Measurements from ENCODE around the gene MAD1L1. TPM values are rescaled to one million over a fixed set of nuclear protein-coding genes. Genes with fewer than 3 reads are reported as not detected.
A peak's percentile ranks its signal among the peaks of the same experiment; 100 is the strongest.

MAD1L1 gene
- total and polyA plus RNA-seq, 2 donors (not counting 3 experiments of a cell fraction or from before 2014, with no cell fraction given) = 34.1 to 42.3 TPM

GRCh38 chr7:1951159-1951536 is 281.6 kb downstream of the MAD1L1 start:
- FAIRE-seq (no peak), DNase-seq (ENCODE audit: low read depth, low spot score) (peak; percentile 8)
- no peaks in the 10 kb centered on the region for H4K20me1 ChIP-seq (replicated peaks; ENCODE audit: control insufficient read depth, extremely low read depth, insufficient read depth, low read length)
- no peak overlapping the region for H2AFZ ChIP-seq (ENCODE audit: low read depth, low read length)
- no peaks in the 10 kb centered on the region for H3K4me1 ChIP-seq (ENCODE audit: control insufficient read depth, extremely low read depth, insufficient read depth, low read length)
- H3K79me2 ChIP-seq (ENCODE audit: control insufficient read depth, insufficient read depth, low read length) = no peaks in the 10 kb centered on the region
- dilution Hi-C loops (cut with MboI; ENCODE audit: extremely low pct_ligation_motif_present, low sequenced_read_pairs) = no loop called here
- H3K36me3 ChIP-seq (ENCODE audit: control insufficient read depth in 2 of 2, extremely low read depth in 1 of 2, insufficient read depth in 2 of 2, low read length in 2 of 2) = no peaks in the 10 kb centered on the region
- no peaks in the 10 kb centered on the region for H3K9me3 ChIP-seq (replicated peaks; ENCODE audit: control insufficient read depth, insufficient read depth, low read length)
- ChIA-PET POLR2A (no interaction called here), CTCF (interaction anchor here (1.2 kb wide), 1 partner anchor 14 kb away, joined by 5 read pairs; no protein-coding TSS in a partner anchor)
- intact Hi-C loops (cut with micrococcal nuclease) = no loop called here
- H3K4me3 ChIP-seq (replicated peaks in 1 of 3; ENCODE audit: insufficient read depth in 1 of 3, low read depth in 1 of 3, low read length in 3 of 3) = no peak overlapping the region
- H3K27me3 ChIP-seq (ENCODE audit: control insufficient read depth in 2 of 2, insufficient read depth in 2 of 2, low read length in 2 of 2) = no peaks in the 10 kb centered on the region
- H3K9ac ChIP-seq (replicated peaks; ENCODE audit: extremely low read depth, insufficient read depth, low read length) = no peak overlapping the region
- no peak overlapping the region for H3K27ac ChIP-seq (ENCODE audit: insufficient read depth, low read depth, low read length)
- BruUV-seq (replicated peaks) = no TSS peak
- TF ChIP-seq FOS (IDR thresholded peaks at IDR 0.05; ENCODE audit: borderline replicate concordance, insufficient read depth, low read length) = no peak
- H3K4me2 ChIP-seq (ENCODE audit: insufficient read depth, low read length) = no peak overlapping the region
- no peaks in the 10 kb centered on the region for H3K9me1 ChIP-seq (replicated peaks; ENCODE audit: control insufficient read depth, extremely low read depth, insufficient read depth, low read length)

DNA sequence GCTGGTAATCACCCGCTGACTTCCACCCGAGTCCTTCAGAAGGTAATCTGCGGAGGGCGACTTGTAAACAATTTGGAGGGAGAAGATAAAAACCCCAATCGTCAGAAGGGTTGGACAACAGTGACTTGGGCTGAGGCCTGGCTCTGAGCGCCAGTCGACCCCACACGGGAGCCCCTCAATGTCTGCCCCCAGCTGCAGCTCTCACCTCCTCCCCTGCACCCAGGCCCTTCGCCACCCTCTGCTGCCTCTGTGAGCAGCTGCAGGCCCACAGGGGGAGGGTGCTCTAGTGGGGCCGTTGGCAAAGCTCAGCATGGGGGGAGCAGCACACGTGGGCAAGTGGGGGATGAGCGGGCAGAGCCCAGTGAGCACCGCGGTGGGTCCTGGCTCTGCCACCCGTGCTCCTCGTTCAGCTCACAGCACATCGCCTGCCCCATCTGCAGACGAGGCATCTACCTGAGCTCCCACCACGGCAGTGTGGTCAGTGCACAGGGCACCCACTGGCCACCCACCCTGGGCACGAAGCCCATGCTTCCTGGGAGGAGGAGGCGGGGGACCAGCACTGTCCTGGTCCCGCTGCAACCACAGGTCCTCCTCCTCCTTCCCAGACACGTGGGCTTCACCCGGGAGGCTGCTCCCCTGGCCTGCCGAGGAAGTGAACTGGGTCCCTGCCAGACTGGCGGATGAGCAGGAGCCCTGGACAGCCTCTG is 282.1 kb downstream of the MAD1L1 start:
- POLR2A ChIA-PET = no interaction called here
- intact Hi-C loops (cut with micrococcal nuclease) (no loop called here), dilution Hi-C loops (cut with MboI; ENCODE audit: extremely low pct_ligation_motif_present, low sequenced_read_pairs) (no loop called here)
- Histone ChIP-seq H3K9me1 (replicated peaks; ENCODE audit: control insufficient read depth, extremely low read depth, insufficient read depth, low read length) (no peaks in the 10 kb centered on the region), H3K4me3 (replicated peaks in 1 of 3; ENCODE audit: insufficient read depth in 1 of 3, low read depth in 1 of 3, low read length in 3 of 3) (no peak overlapping the region), H2AFZ (ENCODE audit: low read depth, low read length) (no peak overlapping the region), H3K27ac (ENCODE audit: insufficient read depth, low read depth, low read length) (no peak overlapping the region), H3K79me2 (ENCODE audit: control insufficient read depth, insufficient read depth, low read length) (no peaks in the 10 kb centered on the region), H3K4me2 (ENCODE audit: insufficient read depth, low read length) (no peak overlapping the region), H3K4me1 (ENCODE audit: control insufficient read depth, extremely low read depth, insufficient read depth, low read length) (no peaks in the 10 kb centered on the region), H3K36me3 (ENCODE audit: control insufficient read depth in 2 of 2, extremely low read depth in 1 of 2, insufficient read depth in 2 of 2, low read length in 2 of 2) (no peaks in the 10 kb centered on the region), H3K27me3 (ENCODE audit: control insufficient read depth in 2 of 2, insufficient read depth in 2 of 2, low read length in 2 of 2) (no peaks in the 10 kb centered on the region), H3K9ac (replicated peaks; ENCODE audit: extremely low read depth, insufficient read depth, low read length) (no peak overlapping the region), H4K20me1 (replicated peaks; ENCODE audit: control insufficient read depth, extremely low read depth, insufficient read depth, low read length) (no peaks in the 10 kb centered on the region), H3K9me3 (replicated peaks; ENCODE audit: control insufficient read depth, insufficient read depth, low read length) (no peaks in the 10 kb centered on the region)
- BruUV-seq (replicated peaks) = no TSS peak
- DNase-seq (ENCODE audit: low read depth, low spot score) (no peak), FAIRE-seq (no peak)
- CTCF ChIA-PET = interaction anchor here (1.2 kb wide), 1 partner anchor 14 kb away, joined by 5 read pairs; no protein-coding TSS in a partner anchor
- TF ChIP-seq, protein P1, sequence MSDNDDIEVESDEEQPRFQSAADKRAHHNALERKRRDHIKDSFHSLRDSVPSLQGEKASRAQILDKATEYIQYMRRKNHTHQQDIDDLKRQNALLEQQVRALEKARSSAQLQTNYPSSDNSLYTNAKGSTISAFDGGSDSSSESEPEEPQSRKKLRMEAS (IDR thresholded peaks at IDR 0.05; ENCODE audit: insufficient read depth, insufficient read length) = no peak
- TF ChIP-seq MYC (IDR thresholded peaks at IDR 0.05; ENCODE audit: low read depth, low read length) (no peak), FOS (IDR thresholded peaks at IDR 0.05; ENCODE audit: borderline replicate concordance, insufficient read depth, low read length) (no peak), GATA2 (IDR thresholded peaks at IDR 0.05; ENCODE audit: insufficient read depth, insufficient read length, low read depth, low read length) (no peak), POLR2A (IDR thresholded peaks at IDR 0.05; ENCODE audit: low read depth, low read length) (no peak), JUN (IDR thresholded peaks at IDR 0.05; ENCODE audit: borderline replicate concordance, insufficient read depth, insufficient read length, low read depth) (no peak), EZH2 (IDR thresholded peaks at IDR 0.05; ENCODE audit: borderline replicate concordance, low read depth, low read length, severe bottlenecking) (no peak), POLR2AphosphoS5 (IDR thresholded peaks at IDR 0.05; ENCODE audit: insufficient read depth, low read depth, low read length) (no peak)
- TF ChIP-seq, protein P2, sequence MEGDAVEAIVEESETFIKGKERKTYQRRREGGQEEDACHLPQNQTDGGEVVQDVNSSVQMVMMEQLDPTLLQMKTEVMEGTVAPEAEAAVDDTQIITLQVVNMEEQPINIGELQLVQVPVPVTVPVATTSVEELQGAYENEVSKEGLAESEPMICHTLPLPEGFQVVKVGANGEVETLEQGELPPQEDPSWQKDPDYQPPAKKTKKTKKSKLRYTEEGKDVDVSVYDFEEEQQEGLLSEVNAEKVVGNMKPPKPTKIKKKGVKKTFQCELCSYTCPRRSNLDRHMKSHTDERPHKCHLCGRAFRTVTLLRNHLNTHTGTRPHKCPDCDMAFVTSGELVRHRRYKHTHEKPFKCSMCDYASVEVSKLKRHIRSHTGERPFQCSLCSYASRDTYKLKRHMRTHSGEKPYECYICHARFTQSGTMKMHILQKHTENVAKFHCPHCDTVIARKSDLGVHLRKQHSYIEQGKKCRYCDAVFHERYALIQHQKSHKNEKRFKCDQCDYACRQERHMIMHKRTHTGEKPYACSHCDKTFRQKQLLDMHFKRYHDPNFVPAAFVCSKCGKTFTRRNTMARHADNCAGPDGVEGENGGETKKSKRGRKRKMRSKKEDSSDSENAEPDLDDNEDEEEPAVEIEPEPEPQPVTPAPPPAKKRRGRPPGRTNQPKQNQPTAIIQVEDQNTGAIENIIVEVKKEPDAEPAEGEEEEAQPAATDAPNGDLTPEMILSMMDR (IDR thresholded peaks at IDR 0.05; ENCODE audit: extremely low read depth in 1 of 2, insufficient read depth in 1 of 2, low read depth in 1 of 2, low read length in 2 of 2) = no peak
